ENCODE measurements around the gene POC5. TPM values are rescaled to one million over a fixed set of nuclear protein-coding genes. Genes with fewer than 3 reads are reported as not detected.
"Not testable (repeated sequence)": the region's sequence is repeated elsewhere in the genome, so short reads cannot be mapped to it uniquely, and the experiment has no call there.

POC5 gene, protein sequence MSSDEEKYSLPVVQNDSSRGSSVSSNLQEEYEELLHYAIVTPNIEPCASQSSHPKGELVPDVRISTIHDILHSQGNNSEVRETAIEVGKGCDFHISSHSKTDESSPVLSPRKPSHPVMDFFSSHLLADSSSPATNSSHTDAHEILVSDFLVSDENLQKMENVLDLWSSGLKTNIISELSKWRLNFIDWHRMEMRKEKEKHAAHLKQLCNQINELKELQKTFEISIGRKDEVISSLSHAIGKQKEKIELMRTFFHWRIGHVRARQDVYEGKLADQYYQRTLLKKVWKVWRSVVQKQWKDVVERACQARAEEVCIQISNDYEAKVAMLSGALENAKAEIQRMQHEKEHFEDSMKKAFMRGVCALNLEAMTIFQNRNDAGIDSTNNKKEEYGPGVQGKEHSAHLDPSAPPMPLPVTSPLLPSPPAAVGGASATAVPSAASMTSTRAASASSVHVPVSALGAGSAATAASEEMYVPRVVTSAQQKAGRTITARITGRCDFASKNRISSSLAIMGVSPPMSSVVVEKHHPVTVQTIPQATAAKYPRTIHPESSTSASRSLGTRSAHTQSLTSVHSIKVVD
- 10 to 100 TPM; 21.4 to 22.4 TPM for total RNA-seq

GRCh38 chr5:75717082-75717922, at the start of gene POC5:
POC5 (minus strand) TSS chr5:75717437; CDS start chr5:75712937, 4,500 bp downstream.
- Mint-ChIP-seq H3K27ac (peak within 1 kb of the TSS; percentile 98 to 99), H3K36me3 (peaks cover 22% of the 10 kb centered on the region), H3K27me3 (peaks cover 0 to 3% of the 10 kb centered on the region in 2 donors), H3K4me1 (ENCODE audit: low read depth in 2 of 2) (peaks cover 22 to 35% of the 10 kb centered on the region in 2 donors), H3K4me3 (peak within 1 kb of the TSS; percentile 99), H3K9me3 (no peaks in the 10 kb centered on the region)
- peak; percentile 96 to 97 for ATAC-seq
- peak; percentile 97 for DNase-seq (ENCODE audit: low spot score)

DNA sequence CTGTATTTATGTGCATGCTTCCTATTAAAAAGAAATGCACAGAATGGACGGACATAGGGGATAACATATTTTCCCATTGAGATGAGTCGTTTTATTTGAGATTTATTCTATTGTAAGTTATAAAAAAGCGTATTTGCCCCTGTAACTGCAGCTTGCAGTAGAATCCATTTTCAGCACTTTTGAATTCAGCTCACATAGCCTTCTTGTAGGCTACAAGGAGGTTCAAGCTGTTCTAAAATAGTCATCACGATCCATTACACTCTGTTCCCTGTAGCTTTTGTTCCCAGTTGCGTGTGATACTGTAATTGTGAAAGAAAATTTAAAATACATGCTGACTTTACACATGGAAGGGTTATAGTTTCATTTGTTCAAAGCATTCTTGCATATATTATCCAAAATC, 40.9 kb upstream of the POC5 start:
- no peak for DNase-seq (ENCODE audit: low spot score)
- H3K36me3 Mint-ChIP-seq = no peaks in the 10 kb centered on the region
- H3K4me1 Mint-ChIP-seq (ENCODE audit: low read depth in 2 of 2) = no peaks in the 10 kb centered on the region
- H3K9me3 Mint-ChIP-seq = no peaks in the 10 kb centered on the region
- H3K27ac Mint-ChIP-seq = no peak overlapping the region
- H3K4me3 Mint-ChIP-seq = no peak overlapping the region
- peaks cover 20 to 29% of the 10 kb centered on the region in 2 donors for H3K27me3 Mint-ChIP-seq
- ATAC-seq = no peak

- H3K27ac Mint-ChIP-seq = no peak overlapping the region
- H3K27me3 Mint-ChIP-seq = peaks cover 21 to 30% of the 10 kb centered on the region in 2 donors
- H3K36me3 Mint-ChIP-seq = no peaks in the 10 kb centered on the region
- H3K9me3 Mint-ChIP-seq = no peaks in the 10 kb centered on the region
- DNase-seq (ENCODE audit: low spot score) = no peak
- no peak overlapping the region for H3K4me3 Mint-ChIP-seq
- no peaks in the 10 kb centered on the region for H3K4me1 Mint-ChIP-seq (ENCODE audit: low read depth in 2 of 2)
- no peak for ATAC-seq
Measured at GRCh38 chr5:75756981-75757380, 39.7 kb upstream of the POC5 start.

- no peak overlapping the region for H3K4me3 Mint-ChIP-seq
- H3K36me3 Mint-ChIP-seq = no peaks in the 10 kb centered on the region
- DNase-seq (ENCODE audit: low spot score) (no peak), ATAC-seq (no peak)
- no peaks in the 10 kb centered on the region for H3K9me3 Mint-ChIP-seq
- no peaks in the 10 kb centered on the region for H3K4me1 Mint-ChIP-seq (ENCODE audit: low read depth in 2 of 2)
- H3K27me3 Mint-ChIP-seq = peaks cover 26 to 37% of the 10 kb centered on the region in 2 donors
- H3K27ac Mint-ChIP-seq = no peak overlapping the region
Measured at GRCh38 chr5:75756211-75756610, 39.0 kb upstream of the POC5 start.

DNA sequence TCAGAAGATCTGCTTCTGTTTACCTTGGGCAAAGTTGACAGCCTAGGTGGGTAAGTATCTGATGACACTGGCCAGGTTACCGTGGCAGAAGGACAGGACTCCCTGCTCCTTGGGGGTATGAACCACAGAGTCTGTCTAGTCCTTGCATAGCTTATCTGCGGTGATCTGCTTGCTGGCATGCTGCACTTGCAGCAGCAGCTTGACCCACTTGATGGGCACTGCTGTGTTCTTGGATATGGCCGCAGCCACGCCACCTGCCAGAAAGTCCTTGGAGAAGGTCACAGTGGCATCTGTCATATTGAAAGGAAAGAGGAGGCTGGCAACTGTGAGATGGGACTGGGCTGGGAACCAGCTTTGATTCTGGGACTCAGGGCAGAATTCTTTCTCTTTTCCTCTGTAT, 35.9 kb upstream of the POC5 start:
- no peaks in the 10 kb centered on the region for H3K4me1 Mint-ChIP-seq (ENCODE audit: low read depth in 2 of 2)
- H3K27ac Mint-ChIP-seq = no peak overlapping the region
- DNase-seq (ENCODE audit: low spot score) (no peak), ATAC-seq (peak; percentile 24 to 43)
- no peak overlapping the region for H3K4me3 Mint-ChIP-seq
- peaks cover 31 to 57% of the 10 kb centered on the region in 2 donors for H3K27me3 Mint-ChIP-seq
- H3K36me3 Mint-ChIP-seq = no peaks in the 10 kb centered on the region
- H3K9me3 Mint-ChIP-seq = no peaks in the 10 kb centered on the region

- no peaks in the 10 kb centered on the region for H3K4me1 Mint-ChIP-seq (ENCODE audit: low read depth in 2 of 2)
- no peak overlapping the region for H3K4me3 Mint-ChIP-seq
- H3K9me3 Mint-ChIP-seq = no peaks in the 10 kb centered on the region
- peaks cover 24 to 43% of the 10 kb centered on the region in 2 donors for H3K27me3 Mint-ChIP-seq
- DNase-seq (ENCODE audit: low spot score) (no peak), ATAC-seq (no peak)
- H3K36me3 Mint-ChIP-seq = no peaks in the 10 kb centered on the region
- no peak overlapping the region for H3K27ac Mint-ChIP-seq
Measured at GRCh38 chr5:75744355-75744754, 27.1 kb upstream of the POC5 start.

DNA sequence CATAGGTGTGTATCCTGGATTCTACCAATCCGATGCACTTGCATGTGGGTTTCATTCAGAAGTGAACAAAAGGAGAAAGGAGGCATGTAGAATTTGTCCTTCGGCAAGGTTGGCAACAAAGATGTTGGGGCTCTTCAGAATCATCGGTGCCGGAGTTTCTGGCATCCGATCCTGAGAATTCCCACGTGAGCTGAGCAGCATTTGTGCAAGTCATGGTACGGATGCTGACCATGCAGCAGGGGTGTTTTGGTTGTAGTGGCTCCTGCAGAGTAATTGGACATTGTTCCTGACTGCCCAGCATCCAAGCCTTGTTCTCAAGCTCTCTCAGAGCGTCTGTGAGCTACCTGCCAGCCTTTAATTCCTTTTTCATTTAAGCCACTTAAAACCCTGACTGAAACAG, 19.0 kb upstream of the POC5 start:
- no peak overlapping the region for H3K4me3 Mint-ChIP-seq
- peaks cover 22 to 31% of the 10 kb centered on the region in 2 donors for H3K27me3 Mint-ChIP-seq
- ATAC-seq (no peak), DNase-seq (ENCODE audit: low spot score) (no peak)
- no peaks in the 10 kb centered on the region for H3K4me1 Mint-ChIP-seq (ENCODE audit: low read depth in 2 of 2)
- no peak overlapping the region for H3K27ac Mint-ChIP-seq
- no peaks in the 10 kb centered on the region for H3K36me3 Mint-ChIP-seq
- no peaks in the 10 kb centered on the region for H3K9me3 Mint-ChIP-seq

- no peak for DNase-seq (ENCODE audit: low spot score)
- no peak overlapping the region for H3K27ac Mint-ChIP-seq
- no peak for ATAC-seq
- no peaks in the 10 kb centered on the region for H3K4me1 Mint-ChIP-seq (ENCODE audit: low read depth in 2 of 2)
- H3K9me3 Mint-ChIP-seq = no peaks in the 10 kb centered on the region
- peaks cover 15 to 20% of the 10 kb centered on the region in 2 donors for H3K27me3 Mint-ChIP-seq
- H3K4me3 Mint-ChIP-seq = no peak overlapping the region
- H3K36me3 Mint-ChIP-seq = no peaks in the 10 kb centered on the region
Measured at GRCh38 chr5:75734913-75735789, 17.9 kb upstream of the POC5 start.

DNA sequence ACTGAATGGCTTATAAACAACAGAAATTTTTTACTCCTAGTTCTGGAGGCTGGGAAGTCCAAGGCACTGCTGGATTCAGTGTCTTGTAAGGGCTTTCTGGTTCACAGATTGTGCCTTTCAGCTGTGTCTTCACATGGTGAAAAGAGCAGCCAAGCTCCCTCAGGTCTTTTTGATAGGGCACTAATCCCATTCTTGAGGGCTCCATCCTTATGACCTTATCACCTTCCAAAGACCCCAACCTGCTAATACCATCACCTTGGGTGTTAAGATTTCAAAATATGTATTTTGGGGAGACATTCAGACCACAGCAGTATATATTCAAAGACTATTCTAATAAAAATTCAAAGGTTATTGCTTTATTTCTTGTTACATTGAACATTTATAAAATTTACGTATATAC, 16.5 kb upstream of the POC5 start:
- H3K27ac Mint-ChIP-seq = no peak overlapping the region
- no peak for ATAC-seq
- no peaks in the 10 kb centered on the region for H3K4me1 Mint-ChIP-seq (ENCODE audit: low read depth in 2 of 2)

GRCh38 chr5:75731515-75731914, 14.3 kb upstream of the POC5 start:
- H3K9me3 Mint-ChIP-seq; ATAC-seq; DNase-seq (ENCODE audit: low spot score); H3K4me1 Mint-ChIP-seq (ENCODE audit: low read depth in 2 of 2); H3K4me3 Mint-ChIP-seq; H3K27ac Mint-ChIP-seq; H3K36me3 Mint-ChIP-seq: not testable (repeated sequence)
- peaks cover 10 to 18% of the 10 kb centered on the region in 2 donors for H3K27me3 Mint-ChIP-seq

More for the DNA sequence above, 16.5 kb upstream of the POC5 start:
- DNase-seq (ENCODE audit: low spot score) = no peak
- peaks cover 9 to 13% of the 10 kb centered on the region in 2 donors for H3K27me3 Mint-ChIP-seq
- H3K4me3 Mint-ChIP-seq = no peak overlapping the region
- no peaks in the 10 kb centered on the region for H3K9me3 Mint-ChIP-seq
- no peaks in the 10 kb centered on the region for H3K36me3 Mint-ChIP-seq

DNA sequence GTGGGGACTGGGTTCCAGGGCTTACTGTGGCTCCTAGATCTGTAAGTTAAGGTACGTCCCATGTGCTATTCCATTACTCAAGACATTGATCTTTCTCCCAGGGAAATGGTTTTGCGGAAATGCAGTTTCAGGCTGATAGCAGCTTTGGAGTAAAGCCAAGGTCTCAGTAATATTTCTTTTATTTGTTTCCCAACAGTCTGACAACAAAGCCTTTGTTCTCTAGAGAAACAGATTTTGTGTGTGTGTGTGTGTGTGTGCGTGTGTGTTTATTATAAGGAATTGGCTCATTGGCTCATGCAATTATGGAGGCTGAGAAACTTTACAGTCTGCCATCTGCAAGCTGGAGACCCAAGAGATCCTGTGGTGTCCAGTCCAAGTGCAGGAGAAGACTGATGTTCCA, 12.1 kb upstream of the POC5 start:
- no peaks in the 10 kb centered on the region for H3K9me3 Mint-ChIP-seq
- peaks cover 7 to 22% of the 10 kb centered on the region in 2 donors for H3K27me3 Mint-ChIP-seq
- ATAC-seq (no peak), DNase-seq (ENCODE audit: low spot score) (no peak)
- no peak overlapping the region for H3K27ac Mint-ChIP-seq
- H3K36me3 Mint-ChIP-seq = no peaks in the 10 kb centered on the region
- no peaks in the 10 kb centered on the region for H3K4me1 Mint-ChIP-seq (ENCODE audit: low read depth in 2 of 2)
- H3K4me3 Mint-ChIP-seq = no peak overlapping the region

DNA sequence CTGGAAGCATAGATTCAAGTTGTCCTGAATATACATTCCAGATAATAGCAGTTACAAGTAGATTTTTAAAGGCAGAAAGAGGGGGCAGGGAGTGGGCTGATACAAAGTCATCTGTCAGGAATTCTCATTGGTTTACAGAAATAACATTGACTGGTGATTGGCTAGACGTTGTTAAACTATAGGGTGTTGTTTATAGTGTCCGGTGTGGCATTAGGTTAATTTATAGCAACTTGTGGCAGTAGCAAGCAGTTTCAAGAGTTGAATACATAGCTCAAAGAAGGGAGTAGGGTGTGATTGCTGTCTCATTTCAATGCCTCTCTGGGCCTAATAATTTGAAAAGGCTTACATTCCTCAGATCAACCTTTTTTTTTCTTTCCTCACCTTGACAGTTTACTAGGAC, 10.7 kb upstream of the POC5 start:
- ATAC-seq = no peak
- H3K36me3 Mint-ChIP-seq = no peaks in the 10 kb centered on the region

DNA sequence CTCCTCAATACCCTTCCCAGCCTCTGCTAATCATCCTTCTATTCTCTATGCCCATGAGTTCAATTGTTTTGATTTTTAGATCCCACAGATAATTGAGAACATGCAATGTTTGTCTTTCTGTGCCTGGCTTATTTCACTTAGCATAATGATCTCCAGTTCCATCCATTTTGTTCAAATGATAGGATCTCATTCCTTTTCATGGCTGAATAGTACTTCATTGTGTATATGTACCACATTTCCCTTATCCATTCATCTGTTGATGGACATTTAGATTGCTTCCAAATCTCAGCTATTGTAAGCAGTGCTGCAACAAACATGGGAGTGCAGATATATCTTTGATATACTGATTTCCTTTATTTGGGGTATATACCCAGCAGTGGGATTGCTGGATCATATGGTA, 9.0 kb upstream of the POC5 start:
- H3K27ac Mint-ChIP-seq; H3K9me3 Mint-ChIP-seq; H3K36me3 Mint-ChIP-seq; H3K4me1 Mint-ChIP-seq (ENCODE audit: low read depth in 2 of 2); H3K4me3 Mint-ChIP-seq; DNase-seq (ENCODE audit: low spot score); ATAC-seq: not testable (repeated sequence)
- peaks cover 12 to 24% of the 10 kb centered on the region in 2 donors for H3K27me3 Mint-ChIP-seq

More for the DNA sequence above, 10.7 kb upstream of the POC5 start:
- Mint-ChIP-seq H3K27me3 (peaks cover 7 to 22% of the 10 kb centered on the region in 2 donors), H3K27ac (no peak overlapping the region), H3K4me3 (no peak overlapping the region), H3K4me1 (ENCODE audit: low read depth in 2 of 2) (no peaks in the 10 kb centered on the region), H3K9me3 (no peaks in the 10 kb centered on the region)
- no peak for DNase-seq (ENCODE audit: low spot score)
